NK-92 (cell line): ENCODE data around the gene MTHFD2L.
"Not testable (repeated sequence)": the region's sequence is repeated elsewhere in the genome, so short reads cannot be mapped to it uniquely, and the experiment has no call there.

Source experiments
- DNase-seq: peaks from one replicate; lab custom pipeline; 2025; ENCODE audit not compliant: unreplicated experiment; lab: John Stamatoyannopoulos, UW

MTHFD2L gene

DNA sequence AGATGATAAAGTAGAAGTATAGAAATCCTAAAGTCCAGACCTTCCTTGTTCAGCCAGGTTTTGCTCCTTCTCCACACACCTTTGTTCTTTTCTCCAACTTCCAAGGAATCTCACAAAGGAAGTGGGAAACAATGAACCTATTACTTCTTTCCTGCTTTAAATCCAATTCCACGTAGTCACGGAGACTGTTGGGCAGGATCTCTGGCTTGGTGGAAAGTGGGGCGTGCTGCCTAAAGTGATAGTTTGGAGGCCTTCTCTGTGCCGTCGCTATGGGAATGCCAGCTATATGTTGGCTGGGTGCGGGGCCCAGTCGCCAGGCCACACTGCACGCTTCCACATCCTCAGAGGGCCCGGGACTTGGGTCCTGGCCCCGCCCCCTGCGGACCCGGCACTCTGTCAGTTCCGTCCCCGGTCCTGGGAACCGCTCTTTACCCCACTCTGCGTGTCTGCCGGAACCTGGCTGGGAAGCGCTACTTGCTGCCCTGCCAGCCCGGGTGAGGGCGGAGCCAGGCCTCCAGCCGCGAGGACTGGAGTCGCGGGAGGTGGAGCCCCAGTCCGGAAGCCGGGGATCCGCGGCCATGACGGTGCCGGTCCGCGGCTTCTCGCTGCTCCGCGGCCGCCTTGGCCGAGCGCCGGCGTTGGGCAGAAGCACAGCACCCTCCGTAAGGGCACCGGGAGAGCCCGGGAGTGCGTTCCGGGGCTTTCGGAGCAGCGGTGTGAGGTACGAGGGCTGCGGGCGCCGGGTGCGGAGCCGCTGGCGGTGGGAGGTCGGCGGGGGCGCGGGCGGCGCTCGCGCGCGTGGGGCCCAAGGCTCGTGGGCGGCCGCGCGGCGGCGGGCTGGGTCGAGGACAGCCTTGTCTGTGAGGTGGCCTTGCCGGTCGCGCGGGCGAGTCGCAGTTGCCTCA is at the start of gene MTHFD2L:
Gene MTHFD2L (plus strand): TSS at position 558 of the 905 bp plus-strand sequence. CDS start 21 bp downstream, at position 579.
- DNase-seq: no peak

DNA sequence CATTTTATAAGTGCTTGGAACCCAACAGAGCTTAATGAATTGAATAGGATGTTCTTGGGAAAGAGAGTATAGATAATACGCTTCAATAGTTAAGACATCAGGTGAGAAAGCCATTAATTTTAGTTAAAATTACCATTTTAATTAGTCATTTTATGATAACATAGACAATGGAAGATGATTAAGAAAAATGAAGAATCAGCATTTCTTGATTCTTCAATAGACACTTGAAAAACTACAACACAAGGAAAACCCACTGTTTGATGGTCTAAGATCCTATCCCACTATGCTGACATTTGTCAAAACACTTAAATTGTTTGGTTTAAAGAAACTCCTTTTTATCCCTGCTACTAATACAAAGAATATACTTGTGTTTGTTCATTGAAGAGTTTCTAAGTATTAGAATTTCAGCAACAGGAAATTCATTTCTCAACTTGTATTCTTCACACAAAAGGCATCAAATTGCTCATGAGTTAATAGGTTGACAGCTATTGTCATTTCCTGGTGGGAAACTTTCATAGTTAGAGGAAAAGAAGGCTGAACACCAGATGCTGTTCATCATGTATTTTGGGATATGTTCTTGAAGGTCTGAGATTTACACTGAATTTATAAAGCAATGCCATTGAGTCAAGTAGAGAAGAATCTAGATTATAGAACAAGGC is 49.3 kb upstream of the MTHFD2L start:
- DNase-seq: no peak

DNA sequence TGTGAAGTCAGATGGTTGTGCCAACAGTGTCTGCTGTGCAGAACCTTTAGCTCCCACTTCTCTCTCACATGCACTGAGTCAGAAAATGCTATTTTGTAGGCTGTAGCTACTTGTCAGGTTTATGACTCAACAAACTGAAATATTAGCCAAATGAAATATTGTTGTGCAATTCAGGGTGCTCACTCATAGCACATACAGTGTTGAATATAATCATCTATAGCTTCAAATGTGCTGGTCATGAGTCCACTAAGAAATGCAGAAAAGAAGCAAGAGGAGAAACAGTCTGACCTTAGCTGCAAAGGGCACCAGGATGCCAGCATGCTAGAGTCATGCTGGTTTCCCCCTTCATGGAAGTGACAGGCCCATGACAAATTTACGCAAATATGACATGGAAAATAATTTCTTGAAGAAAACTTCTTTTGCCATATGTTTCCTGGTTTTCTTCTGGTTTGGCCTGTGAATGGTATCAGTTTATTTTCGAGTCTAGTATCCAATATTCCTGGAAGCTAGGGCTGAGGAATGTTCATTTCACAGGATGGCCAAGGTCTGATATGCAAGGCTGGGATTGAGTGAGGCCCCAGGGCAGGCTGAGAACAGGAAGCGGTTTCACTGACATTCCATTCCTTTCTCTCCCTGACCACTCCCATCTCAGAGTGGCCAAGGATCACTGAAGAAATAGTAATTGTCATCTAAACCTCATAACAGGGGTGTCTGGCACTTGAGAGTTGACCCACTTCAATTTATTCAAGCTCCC is 48.6 kb upstream of the MTHFD2L start:
- DNase-seq: no peak

DNA sequence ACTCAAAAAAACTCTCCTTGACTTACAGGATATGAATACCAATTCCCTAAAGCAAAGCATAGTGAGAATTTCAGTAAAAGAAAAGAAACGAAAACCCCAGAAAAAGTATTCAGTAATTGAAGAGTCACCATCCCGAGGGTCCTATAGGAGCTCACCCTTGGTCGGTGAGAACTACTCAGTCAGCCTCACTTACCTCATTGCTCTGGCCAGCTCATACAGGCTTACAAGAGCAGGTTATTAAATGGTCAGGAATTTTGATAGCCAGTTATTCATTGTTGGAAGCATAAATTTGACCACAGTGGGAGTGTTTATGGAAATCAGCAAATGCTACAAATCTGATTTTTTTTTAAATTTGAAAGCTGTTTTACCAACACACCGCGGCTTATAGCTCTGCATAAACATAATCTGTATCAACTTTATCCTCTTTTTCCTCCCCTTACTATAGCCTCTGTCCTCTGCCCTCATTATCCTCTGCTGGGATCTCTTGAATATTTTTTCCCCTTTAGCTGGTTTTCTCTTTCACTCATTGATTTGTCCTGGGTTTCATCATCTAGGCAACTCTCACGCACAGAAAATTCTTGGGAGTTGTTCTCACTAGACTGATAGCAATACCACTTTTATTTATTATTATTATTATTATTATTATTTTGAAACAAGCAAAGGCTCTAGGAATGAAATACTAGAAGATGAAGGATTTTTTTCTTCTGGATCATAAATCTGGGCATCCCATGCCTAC is 47.9 kb upstream of the MTHFD2L start:
- no peak for DNase-seq

DNA sequence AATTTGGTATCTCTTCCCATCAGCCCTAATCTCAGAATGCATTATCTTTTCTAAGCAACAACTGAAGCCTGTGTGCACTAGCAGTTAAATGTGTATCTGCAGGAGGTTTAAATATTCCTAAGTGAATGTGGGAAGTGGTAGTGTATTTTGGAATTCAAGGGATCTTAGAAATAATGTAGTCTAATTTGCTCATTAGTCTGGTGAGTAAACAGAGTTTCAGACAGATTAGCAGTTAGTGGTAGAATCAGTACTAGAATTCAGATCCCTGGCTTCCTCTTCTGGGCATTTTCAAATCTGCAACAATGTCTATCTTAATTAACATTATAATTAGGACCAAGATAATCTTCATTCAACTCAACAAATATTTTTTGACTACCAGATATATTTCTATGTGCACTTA is 47.2 kb upstream of the MTHFD2L start:
- DNase-seq: no peak

DNA sequence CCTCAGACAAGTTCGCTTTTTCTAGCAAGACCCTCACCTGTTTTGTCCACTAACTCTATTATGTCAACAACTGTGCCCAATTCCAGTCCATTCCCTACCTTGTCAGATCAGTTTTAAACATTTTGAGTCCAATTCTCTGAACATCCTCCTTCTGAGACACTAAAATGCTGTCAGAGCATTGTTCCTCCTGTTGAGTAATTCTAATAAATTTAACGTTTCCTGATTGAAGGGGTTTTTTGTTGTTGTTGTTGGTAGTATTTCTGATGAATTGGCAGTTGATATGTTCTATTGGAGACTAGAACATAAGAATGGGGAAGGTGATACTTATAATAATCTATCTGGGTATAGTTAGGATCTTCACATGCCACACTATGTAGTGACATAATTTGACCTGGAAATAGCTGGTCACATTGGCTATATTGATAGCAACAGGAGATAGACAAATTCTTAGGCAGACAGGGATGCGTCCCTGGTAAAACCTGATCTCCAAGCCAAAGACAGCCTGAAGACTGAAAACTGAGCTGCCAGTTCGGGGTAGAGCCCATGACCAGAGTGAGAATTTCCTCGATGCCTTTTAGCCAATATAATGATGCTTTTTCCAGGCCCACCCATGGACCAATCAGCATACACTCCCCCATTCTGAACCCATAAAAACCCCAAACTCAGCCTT is 46.5 kb upstream of the MTHFD2L start:
- no peak for DNase-seq

DNA sequence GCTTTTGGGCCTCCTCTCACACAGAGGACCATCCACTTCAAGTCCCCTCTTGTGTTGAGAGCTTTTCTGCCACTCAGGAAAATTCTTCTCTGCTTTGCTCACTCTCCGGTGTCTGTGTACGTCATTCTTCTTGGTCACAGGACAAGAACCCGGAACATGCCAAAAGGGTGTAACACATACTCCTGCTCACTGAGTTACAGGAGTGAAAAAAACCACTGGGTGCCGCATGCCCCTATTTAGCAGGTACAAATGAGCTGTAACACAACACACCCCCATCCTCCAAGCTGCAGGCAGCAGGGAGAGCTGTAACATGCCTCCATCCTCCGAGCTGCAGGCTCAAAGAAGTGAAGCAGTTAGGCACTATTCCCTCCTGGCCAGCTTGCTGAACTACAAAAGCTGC is 45.9 kb upstream of the MTHFD2L start:
- DNase-seq: no peak

DNA sequence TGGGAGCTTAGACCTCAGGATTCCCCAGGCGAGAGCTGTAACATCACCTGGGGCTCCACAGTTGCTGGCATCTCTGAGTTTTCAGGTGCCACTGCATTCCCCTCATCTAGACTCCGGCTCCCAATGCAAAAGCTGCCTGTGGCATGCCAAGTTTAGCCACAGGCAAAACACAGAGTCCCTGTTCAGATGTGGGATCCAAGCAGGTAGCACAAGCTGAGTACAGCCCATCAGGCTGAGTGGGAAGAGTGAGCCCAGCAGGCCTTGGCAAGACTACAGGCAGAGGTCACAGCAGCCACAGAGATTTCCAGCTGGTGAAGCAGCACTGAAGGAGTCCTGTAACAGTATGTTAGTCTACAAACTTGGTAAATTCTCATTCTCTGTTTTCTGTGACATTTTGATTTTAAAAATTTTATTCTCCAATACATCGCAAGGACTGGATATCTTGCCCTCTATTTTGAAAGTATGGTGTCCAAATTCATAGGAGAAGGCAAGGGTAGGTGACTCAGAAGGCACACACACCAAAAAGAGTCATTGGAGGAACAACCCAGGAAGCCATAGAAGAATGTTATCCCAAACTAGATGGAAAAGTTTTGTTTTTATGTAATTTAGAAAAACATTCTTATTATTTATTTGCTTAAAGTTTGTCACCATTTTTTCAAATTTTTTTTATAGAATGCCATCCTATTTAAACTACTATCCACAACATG is 45.4 kb upstream of the MTHFD2L start:
- no peak for DNase-seq

DNA sequence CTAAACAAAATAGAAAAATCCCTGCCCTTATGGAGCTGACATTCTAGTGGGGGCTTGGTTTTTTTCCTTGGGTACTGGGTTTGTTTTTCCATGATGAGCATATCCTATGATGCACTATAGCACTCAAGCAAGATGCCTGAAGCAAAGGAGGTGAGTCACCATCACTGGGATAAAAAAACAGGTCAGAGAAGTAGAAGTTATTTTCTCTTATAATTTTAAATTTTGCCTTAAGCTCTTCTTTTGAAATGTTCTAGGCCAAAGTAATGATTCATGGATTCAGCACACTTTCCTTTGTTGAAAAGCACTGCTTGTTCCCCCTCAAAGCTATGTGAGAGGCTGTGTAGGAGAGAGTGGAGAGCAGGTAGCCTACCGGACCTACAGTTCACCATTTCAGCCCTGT is 43.7 kb upstream of the MTHFD2L start:
- no peak for DNase-seq

DNA sequence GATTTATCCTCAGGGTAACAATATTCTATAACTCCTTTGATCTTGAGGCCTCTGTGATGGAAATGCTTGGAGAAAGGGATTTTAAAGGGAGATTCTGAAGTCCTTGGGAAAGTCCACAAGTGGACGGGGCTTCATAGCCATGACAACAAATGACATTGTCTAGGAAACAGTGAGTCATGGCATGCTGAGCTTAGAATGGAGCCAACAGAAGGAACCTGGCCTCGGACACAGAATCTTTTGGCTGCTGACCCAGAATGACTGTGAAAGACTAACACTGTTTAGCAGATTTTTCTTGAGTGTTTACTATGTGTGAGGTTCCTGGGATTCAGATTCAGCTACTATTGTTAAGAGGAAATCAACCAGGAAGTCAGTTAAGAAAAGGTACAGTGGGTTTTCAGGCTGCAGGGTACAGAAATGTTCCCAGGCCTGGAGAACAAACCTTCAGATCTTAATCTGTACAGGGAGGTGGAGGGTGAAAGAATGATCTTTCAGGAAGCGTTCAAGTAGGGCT is 40.8 kb upstream of the MTHFD2L start:
- no peak for DNase-seq

DNA sequence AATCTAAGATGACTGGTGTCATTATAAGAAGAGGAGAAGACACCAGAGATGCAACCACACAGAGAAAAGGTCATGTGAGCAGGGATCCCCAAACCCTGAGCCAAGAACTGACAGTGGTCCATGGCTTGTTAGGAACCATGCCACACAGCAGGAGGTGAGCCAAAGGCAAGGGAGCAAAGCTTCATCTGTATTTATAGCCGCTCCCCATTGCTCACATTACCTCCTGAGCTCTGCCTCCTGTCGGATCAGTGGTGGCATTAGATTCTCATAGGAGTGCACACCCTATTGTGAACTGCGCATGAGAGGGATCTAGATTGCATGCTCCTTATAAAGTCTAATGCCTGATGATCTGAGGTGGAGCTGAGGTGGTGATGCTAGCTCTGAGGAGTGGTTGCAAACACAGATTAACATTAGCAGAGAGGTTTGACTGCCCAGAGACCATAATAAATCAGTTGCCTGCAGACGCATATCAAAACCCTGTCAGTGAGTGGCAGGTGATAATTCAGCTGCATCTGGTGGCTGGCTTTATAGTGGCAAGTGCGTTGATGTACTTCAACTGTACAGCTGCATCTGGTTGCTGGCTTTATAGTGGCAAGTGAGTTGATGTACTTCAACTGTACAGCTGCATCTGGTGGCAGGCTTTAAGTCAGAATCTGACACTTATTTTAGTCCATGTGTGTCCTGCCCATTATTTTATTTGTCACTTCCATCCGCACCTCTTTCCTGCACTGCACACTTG is 39.1 kb upstream of the MTHFD2L start:
- no peak for DNase-seq

DNA sequence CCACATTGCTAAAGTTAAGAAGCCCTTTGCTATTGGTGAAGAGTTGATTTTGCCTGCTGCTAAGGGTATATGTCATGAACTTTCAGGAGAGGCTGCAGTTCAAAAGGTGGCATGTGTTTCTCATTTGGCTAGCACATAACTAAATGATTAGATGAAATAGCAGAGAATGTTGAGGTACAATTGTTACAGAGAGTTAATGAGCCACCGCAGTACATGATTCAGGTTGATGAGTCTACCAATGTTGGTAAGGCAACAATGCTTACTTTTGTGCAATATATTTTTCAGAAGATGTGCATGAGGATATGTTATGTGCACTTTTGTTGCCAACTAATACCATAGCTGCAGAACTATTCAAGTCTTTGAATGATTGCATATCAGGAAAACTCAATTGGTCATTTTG is 37.8 kb upstream of the MTHFD2L start:
- no peak for DNase-seq

DNA sequence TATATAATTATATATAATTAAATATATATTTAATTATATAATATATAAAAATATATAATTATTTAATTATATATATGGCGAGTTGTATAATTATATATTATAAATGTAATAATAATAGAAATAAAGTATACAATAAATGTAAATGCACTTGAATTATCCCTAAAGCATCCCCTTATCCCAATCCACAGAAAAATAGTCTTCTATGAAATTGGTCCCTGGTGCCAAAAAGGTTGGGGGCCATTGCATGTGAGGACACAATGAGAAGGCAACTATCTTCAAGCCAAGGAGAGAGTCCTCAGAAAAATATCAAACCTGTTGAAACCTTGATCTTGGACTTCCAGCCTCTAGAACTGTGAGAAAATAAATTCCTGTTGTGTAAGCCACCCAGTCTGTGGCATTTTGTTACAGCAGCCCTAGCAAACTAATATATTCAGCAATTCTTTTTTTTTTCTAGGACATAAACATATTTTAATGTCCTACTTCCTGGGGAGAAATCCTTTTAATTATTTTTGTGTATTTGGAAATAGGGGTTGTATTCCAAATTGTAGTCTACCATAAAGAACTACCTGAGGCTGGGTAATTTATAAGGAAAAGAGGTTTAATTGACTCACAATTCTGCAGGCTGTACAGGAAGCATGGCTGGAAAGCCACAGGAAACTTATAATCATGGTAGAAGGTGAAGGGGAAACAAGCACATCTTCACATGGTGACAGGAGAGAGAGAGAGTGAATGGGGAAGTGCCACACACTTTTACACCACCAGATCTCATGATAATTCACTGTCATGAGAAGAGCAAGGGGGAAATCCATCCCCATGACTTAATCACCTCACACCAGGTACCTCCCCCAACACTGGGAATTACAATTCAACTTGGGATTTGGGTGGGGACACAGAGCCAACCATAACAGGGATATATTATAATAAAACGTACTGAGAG is 36.0 kb upstream of the MTHFD2L start:
- no peak for DNase-seq

DNA sequence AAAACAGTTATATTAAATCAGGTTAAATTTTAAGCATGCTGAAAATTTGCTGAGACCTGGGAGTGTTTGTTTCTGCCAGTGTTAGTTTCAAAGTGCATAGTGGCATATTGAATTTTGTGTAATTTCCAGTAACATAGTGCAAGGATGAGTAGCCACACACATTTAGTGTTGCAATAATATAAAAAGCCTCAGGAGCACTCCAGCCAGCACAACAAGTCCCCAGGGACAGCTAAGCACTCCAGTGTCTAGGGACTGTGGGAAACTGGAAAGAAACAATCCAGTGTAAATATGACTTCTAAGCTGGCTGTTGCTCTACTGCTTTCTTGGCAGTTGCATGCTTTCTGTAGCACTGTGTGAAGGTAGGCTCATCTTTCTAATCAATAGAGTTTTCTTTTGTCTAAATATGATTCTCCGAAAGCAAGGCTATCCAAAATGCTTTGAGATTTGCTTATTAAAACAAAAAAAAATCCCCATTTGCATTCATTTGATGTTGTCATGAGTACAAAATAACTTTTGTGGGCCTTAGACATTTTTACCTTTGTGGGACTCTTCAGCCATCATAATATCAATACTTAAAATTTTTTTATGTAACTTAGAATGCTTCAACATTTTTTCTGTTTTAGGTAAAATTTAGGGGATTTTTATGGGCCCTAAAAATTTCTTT is 34.7 kb upstream of the MTHFD2L start:
- no peak for DNase-seq

DNA sequence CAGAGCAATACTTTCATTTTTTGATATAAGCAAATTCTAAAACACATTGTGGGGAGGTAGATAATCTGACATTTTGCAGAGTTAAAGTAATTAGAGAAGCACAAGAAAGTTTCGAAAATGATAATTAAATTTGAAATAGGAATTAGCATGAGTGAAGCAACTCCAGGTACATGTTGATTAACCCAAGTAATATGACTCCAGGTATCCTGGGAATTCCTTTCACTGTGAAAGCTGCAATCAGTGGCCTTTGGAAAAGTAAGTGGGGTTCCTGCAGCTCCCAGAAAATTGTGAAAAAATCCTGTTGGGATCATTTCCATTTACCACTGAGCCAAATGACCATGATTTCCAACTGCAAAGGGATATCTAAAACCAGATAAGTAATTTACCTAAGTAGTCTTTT is 32.9 kb upstream of the MTHFD2L start:
- no peak for DNase-seq

DNA sequence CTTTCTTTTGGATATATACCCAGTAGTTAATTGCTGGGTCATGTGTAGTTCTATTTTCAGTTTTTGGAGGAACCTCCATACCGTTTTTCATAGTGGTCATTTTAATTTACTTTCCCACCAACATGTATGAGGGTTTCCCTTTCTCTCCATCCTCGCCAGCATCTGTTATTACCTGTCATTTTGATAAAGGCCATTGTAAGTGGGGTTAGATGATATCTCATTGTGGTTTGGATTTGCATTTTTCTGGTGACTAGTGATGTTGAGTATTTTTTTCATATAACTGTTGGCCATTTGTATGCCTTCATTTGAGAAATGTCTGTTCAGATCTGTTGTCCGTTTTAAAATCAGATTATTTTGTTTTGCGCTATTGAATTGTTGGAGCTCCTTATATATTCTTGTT is 30.2 kb upstream of the MTHFD2L start:
- DNase-seq: no peak

DNA sequence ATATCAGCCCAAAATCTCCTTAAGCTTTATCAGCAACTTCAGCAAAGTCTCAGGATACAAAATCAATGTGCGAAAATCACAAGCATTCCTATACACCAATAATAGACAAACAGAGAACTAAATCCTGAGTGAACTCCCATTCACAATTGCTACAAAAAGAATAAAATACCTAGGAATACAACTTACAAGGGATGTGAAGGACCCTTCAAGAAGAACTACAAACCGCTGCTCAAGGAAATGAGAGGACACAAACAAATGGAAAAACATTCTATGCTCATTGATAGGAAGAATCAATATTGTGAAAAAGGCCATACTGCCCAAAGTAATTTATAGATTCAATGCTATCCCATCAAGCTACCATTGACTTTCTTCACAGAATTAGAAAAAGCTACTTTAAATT is 27.1 kb upstream of the MTHFD2L start:
- DNase-seq: not testable (repeated sequence)
